ENCODE results near the gene STK4.

DNA sequence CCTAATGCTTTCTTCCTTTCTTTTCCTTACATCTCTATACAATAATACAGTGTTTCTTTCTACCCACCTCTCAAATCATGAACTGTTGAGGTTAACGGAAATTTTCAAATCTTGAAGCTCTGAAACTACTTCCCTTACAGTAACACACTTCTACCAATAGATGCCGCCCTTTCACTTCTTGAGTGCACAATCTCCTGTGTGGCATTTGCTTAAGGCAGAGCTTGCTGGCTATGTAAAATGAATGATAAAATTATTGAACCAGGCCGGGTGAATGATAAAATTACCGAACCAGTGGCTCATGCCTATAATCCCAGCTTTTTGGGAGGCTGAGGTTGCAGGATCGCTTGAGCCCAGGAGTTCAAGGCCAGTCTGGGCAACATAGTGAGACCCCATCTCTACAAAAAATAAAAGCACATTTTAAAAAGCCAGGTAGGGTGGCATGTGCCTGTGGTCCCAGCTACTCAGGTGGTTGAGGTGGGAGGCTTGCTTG is 77.8 kb downstream of the STK4 start:
- TF ChIP-seq POLR2AphosphoS5 (IDR thresholded peaks at IDR 0.05; ENCODE audit: low read depth, low read length) (no peak), SPI1 (IDR thresholded peaks at IDR 0.05; ENCODE audit: low read depth, low read length) (no peak), POLR2A (IDR thresholded peaks at IDR 0.05; ENCODE audit: low read depth, low read length) (no peak), TAF1 (IDR thresholded peaks at IDR 0.05; ENCODE audit: low read depth, low read length) (no peak), POU2F2 (IDR thresholded peaks at IDR 0.05; ENCODE audit: low read depth, low read length) (no peak), PAX5 (IDR thresholded peaks at IDR 0.05; ENCODE audit: insufficient read depth, low read length, severe bottlenecking) (no peak)
